ENCODE measurements around the gene DGKI.

GRCh38 chr7:137446025-137446424, 400.7 kb downstream of the DGKI start:
- TF ChIP-seq CTCF (IDR thresholded peaks at IDR 0.05; ENCODE audit: low read depth, low read length, missing input control): no peak
- TF ChIP-seq REST (IDR thresholded peaks at IDR 0.05): no peak
- no peak for TF ChIP-seq HNF4A (conservative IDR thresholded peaks at IDR 0.05)
- no peak for TF ChIP-seq TAF1 (conservative IDR thresholded peaks at IDR 0.05)
- TF ChIP-seq NR2F2 (IDR thresholded peaks at IDR 0.05): no peak
- no peak for TF ChIP-seq ZBTB33 (IDR thresholded peaks at IDR 0.05)
- TF ChIP-seq MAX (IDR thresholded peaks at IDR 0.05): no peak
- TF ChIP-seq RAD21 (IDR thresholded peaks at IDR 0.05): no peak
- no peak for TF ChIP-seq YY1 (IDR thresholded peaks at IDR 0.05)
- TF ChIP-seq EGR1 (IDR thresholded peaks at IDR 0.05; ENCODE audit: low read depth in 2 of 2): no peak
- TF ChIP-seq FOXA1 (IDR thresholded peaks at IDR 0.05): no peak
- no peak for TF ChIP-seq SP1 (IDR thresholded peaks at IDR 0.05)
